ENCODE data around the gene ZNF805.
"Not testable (repeated sequence)": the region's sequence is repeated elsewhere in the genome, so short reads cannot be mapped to it uniquely, and the experiment has no call there.

ZNF805 gene

GRCh38 chr19:57269515-57270250, 29.3 kb downstream of the ZNF805 start:
- DNase-seq = no peak

DNA sequence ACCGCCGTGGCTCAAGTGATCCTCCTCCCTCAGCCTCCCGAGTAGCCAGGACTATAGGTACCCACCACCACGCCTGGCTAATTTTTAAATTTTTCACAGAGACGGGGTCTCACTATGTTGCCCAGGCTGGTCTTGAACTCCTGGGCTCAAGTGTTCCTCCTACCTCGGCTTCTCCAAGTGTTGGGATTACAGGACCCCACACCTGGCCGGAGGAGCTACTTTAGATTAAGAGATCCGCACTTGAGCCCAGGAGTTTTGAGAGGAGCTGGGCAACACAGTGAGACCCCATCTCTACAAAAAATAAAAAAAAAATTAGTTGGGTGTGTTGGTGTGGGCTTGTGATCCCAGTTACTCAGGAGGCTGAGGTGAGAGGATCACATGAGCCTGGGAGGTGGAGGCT, 30.8 kb downstream of the ZNF805 start:
- DNase-seq = no peak

DNA sequence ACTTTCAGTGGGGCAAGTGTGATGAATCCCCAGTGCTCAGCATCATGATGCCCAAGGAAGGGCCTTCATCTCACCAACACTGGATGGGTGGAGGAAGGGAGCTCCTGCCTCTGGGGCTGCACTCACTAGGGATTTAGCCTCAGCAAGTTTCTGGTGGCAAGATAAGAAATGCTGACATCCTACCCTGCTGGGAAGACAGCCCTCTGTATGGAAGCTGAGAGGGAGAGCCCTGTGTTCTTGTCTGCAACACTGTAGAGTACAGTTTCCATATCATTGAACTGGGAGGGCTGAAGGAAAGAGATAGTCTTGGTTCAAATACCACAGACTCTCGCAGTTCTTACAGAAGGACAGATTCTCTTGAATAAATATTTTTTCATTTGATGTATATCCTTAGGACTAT, 32.6 kb downstream of the ZNF805 start:
- DNase-seq = no peak

- DNase-seq = no peak
Observed at GRCh38 chr19:57276430-57276829, 36.0 kb downstream of the ZNF805 start.

- DNase-seq = not testable (repeated sequence)
Observed at GRCh38 chr19:57278481-57278880, 38.0 kb downstream of the ZNF805 start.

DNA sequence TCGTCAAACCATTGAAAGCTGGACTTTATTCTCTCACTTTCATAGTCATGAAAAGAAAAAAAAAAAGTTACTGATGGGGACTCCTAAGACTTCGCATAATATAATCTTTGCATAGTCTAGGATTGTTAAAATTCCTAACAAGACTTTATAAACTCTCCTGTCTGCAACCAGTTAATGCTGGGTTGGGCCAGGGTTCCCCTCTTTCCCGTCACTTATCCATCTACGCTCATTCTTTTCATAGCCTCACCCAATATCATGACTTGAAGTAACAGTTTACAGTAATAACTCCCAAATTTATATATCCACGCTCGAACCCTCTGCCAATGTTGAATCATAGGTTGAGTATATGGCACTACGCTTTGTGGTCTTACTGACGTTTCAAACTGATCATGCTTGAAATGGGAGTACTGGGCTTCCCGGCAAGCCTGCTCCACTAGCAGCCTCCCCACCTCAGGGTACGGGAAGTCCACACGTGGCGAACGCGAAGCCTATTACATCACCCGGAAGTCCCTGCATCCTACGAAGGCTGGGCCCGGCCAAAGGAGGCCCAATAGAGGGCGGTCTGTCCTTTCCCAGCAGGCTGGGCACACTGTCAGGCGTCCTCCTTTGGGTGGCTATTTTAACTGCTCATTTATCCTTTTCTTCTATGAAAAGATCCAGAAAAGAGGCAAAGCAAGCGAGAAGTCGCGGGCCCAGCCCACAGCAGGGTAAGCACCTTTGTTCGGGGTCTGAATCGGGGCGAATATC, 39.2 kb downstream of the ZNF805 start:
- peak; percentile 84 for DNase-seq

DNA sequence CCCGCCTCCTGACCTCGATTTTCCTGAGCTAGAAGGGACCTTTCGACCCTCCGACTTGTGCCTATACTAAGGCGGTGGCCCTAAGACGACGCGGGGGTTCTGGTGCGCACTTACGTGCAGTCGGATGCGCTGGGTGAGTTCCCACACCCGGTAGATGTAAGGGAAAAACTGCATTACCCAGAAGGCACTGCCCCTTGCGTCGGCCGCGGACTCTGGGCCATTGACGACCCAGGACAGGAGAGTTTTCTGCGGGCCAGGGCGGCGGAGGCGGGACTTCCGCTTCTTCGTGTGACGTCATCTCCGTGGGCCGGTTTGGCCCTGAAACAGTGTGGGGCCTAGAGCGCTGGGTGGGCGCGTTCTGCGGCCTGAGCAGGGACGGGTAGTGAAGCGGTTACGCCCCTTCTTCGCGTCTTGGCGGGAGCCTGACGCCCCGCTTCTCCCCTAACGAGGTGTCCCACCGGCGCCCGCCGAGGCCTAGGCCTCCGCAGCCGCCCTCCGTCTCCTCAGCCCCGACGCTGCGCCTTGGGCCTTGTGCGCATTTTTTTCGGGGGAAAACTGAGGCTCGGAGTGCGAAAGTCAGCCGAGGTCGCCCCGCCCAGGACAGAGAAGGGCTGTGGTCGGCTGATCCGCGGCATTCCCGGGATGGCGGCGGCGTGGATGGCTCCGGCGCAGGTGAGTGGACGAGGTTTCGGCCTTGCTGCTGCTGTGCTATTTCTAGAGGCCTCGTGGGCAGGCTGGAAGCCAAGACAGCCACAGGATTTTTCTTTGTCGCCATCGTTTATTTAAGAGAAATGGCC, 39.9 kb downstream of the ZNF805 start, which contains the start of gene ZNF460:
TSS of gene ZNF460 (plus strand) at position 321 of the 797 bp plus-strand sequence. CDS start at position 643, 322 bp downstream.
- DNase-seq = peak; percentile 89

DNA sequence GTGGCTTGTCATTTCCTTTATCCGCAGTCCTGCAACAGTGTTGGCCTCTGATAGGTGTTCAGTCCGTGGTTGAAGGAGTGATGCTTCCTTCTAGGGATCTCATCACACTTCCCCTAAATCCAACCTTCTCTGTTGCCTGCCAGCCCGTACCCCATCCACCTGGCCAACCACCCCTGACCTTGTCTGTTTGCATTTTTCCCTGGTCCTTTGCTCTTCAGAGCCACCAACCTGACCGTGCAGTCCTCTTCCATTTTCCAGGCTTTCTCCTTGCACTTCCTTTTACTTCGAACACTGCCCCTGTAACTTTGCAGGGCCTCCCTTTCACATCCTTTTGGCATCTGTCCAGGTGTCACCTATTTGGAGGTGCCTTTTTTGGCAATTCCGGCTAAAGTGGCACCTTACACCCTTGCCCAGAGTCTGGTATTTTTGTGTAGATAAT, 40.5 kb downstream of the ZNF805 start:
- no peak for DNase-seq

DNA sequence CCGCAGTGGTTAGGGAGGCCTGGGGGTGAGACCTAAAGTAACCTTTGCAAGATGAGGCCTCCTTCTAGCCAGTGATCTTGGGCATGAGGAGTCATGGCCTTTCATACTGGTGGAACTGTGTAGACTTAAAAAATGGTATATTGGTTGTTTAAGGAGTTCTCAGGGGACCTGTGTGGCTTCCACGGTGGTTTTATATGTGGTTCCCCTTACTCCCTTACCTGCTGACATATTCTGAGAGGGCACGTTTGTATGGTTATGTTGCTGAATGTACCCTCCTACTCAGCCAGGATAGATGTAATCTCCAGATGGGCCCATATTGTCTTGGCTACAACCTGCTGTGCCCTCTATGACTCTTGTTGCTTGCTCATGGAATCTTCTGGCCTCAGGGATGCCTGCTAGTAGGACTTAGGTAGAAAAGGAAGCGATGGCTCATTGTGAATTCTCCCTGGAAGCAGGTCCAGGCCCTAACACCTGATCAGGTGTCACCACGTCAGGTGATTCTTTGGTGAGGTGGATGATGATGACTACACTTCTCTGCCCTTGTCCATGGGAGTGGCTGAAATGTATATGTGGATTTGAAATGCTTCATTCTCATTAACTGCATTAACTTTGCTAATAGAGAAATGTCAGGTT, 41.7 kb downstream of the ZNF805 start:
- no peak for DNase-seq

DNA sequence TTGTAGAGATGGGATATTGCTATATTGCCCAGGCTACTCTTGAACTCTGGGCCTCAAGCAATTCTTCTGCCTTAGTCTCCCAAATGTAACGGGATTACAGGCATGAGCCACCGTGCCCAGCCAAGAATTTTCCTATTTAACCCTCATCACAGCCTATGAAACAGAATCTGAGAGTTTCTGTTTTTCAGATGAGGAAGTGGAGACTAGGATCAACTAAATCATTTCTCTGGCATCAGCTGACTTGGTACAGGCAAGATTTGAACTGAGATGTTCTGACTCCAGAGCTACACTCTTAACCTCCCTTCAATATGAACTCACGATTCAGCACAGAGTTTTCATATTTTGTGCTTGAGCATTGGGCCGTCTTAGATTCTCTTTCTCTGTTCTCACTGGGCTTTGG, 47.9 kb downstream of the ZNF805 start:
- DNase-seq = no peak

DNA sequence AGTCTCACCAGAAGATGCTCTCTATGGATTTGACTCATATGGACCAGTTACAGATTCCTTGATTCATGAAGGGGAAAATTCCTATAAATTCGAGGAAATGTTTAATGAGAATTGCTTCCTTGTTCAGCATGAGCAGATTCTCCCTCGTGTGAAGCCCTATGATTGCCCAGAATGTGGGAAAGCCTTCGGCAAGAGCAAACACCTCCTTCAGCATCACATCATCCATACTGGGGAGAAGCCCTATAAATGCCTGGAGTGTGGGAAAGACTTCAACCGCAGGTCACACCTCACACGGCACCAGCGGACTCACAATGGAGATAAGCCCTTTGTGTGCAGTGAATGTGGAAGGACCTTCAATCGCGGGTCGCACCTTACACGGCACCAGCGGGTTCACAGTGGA, 50.5 kb downstream of the ZNF805 start:
- DNase-seq = no peak

DNA sequence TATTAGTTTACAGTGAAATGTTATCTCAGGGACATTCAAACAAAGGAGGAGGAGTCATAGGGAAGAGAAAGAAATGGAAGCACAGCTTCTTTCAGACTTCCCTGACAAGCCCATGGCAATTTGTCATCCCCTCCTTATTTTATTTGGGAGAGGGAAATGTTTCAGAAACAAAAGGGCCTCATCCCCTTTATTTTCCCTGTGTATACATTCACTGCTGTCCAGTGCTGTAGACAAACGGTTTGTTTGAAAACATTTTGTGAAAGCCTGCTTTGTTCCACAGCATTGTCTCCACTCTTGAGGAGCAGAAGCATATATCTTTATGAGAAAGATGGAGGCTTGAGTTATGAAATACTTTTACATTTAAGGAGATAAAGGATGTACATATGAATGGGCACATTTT, 52.1 kb downstream of the ZNF805 start:
- DNase-seq = no peak

DNA sequence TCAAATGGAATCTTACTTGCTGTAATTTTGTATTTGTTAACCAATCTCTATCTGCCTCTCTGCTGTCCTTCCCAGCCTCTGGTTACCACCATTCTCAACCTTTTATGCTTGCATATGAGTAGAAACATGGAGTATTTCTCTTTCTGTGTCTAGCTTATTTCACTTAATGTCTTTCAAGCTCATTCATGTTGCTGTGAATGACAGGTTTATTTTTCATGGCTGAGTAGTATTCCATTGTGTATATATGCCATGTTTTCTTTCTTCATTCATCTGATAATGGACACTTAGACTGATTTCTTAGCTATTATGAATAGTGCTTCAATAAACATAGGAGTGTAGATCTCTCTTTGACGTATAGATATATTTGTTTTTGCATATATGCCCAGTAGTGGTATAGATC, 53.3 kb downstream of the ZNF805 start:
- no peak for DNase-seq

- DNase-seq = peak; percentile 16
Observed at GRCh38 chr19:57302020-57302465, 61.6 kb downstream of the ZNF805 start.

GRCh38 chr19:57302727-57303401, 62.4 kb downstream of the ZNF805 start:
- DNase-seq = no peak

Data from NCI-H1436 treated with DMSO at 0.1 percent for 48 hours (cell line).